GM21737 (cell line): ENCODE measurements around the gene KCNH1.

Experiments used
- ATAC-seq: cut with Tn5 transposase; IDR thresholded peaks from one replicate; pipeline ENCODE4 v1.9.1; 2021; ENCODE audit warnings: mild to moderate bottlenecking, moderate library complexity; ENCODE audit not compliant: unreplicated experiment

Gene KCNH1, protein sequence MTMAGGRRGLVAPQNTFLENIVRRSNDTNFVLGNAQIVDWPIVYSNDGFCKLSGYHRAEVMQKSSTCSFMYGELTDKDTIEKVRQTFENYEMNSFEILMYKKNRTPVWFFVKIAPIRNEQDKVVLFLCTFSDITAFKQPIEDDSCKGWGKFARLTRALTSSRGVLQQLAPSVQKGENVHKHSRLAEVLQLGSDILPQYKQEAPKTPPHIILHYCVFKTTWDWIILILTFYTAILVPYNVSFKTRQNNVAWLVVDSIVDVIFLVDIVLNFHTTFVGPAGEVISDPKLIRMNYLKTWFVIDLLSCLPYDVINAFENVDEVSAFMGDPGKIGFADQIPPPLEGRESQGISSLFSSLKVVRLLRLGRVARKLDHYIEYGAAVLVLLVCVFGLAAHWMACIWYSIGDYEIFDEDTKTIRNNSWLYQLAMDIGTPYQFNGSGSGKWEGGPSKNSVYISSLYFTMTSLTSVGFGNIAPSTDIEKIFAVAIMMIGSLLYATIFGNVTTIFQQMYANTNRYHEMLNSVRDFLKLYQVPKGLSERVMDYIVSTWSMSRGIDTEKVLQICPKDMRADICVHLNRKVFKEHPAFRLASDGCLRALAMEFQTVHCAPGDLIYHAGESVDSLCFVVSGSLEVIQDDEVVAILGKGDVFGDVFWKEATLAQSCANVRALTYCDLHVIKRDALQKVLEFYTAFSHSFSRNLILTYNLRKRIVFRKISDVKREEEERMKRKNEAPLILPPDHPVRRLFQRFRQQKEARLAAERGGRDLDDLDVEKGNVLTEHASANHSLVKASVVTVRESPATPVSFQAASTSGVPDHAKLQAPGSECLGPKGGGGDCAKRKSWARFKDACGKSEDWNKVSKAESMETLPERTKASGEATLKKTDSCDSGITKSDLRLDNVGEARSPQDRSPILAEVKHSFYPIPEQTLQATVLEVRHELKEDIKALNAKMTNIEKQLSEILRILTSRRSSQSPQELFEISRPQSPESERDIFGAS

DNA sequence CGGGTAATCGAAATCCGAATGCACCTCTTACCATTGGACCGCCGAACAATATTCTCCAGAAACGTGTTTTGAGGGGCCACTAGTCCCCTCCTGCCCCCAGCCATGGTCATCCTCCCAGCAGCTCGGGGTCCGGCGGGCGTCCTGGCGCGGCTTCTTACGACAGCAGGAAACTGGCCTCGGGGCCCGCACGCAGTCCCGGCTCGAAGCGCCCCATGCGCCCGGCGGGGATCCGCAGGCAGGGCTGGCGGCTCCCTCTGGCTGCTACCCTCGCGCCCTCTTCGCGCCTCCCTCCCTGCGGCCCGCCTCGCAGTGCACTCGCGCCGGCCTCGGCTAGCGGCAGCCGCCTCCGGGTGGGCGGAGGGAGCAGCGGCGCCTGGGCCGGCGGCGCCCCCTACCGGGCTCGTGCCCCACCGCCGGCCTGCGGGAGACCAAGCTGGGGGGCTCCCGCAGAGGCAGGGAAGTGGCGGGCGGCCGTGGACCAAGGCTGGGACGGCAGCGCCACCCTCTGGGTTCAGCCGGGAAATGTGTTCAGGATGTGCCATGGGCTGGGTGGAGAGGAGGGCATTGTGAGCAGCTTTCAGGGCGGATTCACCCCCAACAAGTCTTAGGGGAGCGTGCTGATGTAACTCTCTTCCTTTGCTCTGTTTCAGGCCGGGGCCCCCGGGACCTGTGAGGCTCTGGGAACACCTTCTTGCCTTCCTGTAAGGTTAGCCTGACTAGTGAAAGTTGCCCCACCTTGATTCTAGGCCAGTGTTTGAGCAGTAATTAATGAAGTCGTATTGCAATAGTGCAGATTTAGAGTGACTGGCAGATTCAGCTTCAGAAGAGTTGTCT, at the start of gene KCNH1:
KCNH1 (minus strand) TSS at position 313 of the 834 bp plus-strand sequence; CDS start at position 110, 203 bp downstream.
- ATAC-seq, result peak; percentile 83

DNA sequence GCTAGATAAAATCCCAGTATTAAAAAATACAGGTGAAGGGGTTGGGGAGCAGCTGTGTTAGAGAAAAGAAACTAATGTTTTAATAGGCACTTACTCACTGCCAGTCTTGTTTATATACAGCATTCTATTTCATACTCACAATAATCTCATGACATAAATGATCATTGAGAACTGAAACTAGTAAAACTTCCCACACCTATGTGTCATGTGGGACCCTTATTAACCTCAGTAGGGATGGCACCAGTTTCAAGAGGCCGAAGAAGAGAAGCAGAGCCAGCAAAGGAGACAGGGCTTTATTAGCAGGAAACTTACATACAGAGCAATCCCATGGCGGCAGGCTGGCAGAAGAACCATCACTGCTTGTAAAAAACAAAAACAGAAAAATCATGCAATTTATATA, 48.8 kb upstream of the KCNH1 start:
- no peak for ATAC-seq

DNA sequence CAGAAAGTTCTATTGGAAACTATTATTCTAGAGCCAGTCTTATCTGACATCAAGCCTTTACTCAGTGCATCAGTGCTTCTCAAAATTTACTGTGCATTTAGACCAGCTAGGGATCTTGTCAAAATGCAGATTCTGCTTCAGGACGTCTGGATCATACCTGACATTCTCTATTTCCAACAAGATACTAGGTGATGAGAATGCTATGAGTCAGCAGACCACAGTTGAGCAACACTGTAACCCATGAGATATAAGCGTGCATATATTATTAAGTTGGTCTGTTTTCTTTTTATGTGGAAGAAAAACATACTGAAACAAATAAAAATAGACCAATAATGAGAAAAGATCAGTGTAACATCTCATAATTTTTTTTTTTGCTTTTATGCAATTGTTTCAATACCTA, 40.4 kb upstream of the KCNH1 start:
- ATAC-seq, result no peak

DNA sequence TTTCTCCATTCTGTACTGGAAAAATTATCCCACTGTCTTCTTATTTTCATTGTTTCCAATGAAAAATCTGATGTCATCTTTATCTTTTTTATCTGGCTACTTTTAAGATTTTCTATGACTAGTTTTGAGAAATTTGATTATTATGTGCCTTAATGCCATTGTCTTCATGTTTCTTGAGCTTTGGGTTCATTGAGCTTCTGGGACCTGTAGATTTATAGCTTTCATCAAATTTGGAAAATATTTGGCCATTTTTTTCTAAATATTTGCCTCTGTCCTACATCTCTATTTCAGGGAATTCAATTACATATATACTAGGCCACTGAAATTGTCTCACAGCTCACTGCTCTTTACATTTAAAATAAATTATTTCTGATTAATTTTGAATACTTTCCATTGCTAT, 38.7 kb upstream of the KCNH1 start:
- ATAC-seq, result no peak

DNA sequence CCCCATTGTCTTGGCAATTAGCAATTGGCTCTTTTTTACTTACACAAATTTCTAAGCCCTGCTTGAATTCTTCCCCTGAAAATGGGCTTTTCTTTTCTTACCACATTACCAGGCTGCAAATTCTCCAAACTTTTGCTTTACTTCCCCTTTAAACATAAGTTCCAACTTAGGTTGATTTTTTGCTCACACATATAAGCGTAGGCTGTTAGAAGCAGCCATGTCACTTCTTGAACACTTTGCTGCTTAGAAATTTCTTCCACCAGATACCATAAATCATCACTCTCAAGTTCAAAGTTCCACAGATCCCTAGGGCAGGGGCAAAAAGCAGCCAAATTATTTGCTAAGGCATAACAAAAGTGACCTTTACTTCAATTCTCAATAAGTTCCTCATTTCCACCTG, 35.4 kb upstream of the KCNH1 start:
- no peak for ATAC-seq

DNA sequence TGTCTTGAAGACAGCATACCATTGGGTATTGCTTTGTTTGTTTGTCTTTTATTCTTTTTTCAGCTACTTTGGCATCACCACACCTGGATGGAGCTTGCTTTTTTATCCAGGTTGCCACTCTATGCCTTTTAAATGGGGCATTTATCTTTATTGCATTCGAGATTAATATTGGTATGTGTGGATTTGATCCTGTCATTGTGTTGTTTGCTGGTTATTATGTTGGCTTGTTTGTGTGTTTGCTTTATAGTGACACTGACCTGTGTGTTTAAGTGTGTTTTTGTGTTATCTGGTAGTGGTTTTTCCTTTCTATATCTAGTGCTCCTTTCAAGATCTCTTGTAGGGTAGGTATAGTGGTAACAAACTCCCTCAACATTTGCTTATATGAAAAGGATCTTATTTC, 24.9 kb upstream of the KCNH1 start:
- ATAC-seq, result no peak

DNA sequence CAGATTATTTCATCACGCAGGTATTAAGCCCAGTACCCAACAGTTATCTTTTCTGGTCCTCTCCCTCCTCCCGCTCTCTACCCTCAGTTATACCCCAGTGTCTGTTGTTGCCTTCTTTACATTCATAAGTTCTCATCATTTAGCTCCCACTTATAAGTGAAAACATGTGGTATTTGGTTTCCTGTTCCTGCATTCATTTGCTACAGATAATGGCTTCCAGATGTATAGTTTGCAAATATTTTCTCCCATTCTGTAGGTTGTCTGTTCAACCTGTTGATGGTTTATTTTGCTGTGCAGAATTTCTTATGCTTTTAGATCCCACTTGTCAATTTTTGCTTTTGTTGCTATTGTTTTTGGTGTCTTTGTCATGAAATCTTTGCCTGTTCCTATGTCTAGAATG, 21.1 kb upstream of the KCNH1 start:
- ATAC-seq, result no peak

DNA sequence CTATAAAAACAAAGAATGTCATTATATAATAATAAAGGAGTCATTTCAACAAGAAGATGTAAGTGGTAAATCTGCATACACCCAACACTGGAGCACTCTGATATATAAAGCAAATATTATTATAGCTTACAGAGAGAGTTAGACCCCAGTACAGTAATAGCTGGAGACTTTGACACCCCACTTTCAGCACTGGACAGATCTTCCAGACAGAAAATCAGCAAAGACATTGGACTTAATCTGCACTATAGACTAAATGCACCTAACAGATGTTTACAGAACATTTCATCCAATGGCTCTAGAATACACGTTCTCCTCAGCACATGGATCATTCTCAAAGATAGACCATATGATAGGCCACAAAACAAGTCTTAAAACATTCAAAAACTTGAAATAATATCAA, 20.0 kb upstream of the KCNH1 start:
- ATAC-seq, result no peak

DNA sequence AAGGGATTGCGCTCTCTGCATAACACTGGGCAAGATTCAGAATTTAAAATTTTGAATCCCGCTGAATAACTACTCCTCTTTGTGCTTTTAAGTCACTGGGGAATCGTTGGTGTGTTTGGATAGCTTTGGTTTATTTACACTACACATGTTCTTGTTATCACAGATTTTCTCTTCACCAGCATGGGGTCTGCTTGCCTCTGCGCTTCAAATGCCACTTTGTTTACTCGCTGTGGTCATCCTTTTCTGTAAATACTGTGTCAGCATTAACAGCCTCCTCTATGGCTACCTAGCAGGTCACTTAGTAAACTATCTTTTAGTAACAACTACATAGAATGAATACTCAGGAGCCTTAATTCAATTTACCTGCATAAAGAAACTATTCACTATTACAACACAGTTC, 14.4 kb upstream of the KCNH1 start:
- ATAC-seq, result no peak

DNA sequence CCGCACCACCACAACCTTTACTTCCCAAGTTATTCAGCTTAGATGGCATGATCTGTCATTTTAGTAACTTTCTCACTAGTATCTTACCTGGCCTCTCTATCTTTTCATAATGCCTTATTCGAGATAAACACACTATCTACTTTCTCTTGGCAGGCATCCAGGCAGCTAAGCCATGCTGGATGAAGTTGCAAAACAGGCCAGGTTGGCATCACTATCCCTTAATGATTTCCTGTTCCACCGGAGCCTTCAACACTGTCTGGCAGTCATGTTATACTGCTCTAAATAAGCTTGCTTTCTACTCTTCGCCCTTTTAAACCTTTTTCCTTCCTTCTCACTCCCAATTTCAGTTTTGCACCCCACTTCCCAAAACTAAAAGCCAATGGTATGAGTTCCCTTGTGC, 12.0 kb upstream of the KCNH1 start:
- no peak for ATAC-seq

DNA sequence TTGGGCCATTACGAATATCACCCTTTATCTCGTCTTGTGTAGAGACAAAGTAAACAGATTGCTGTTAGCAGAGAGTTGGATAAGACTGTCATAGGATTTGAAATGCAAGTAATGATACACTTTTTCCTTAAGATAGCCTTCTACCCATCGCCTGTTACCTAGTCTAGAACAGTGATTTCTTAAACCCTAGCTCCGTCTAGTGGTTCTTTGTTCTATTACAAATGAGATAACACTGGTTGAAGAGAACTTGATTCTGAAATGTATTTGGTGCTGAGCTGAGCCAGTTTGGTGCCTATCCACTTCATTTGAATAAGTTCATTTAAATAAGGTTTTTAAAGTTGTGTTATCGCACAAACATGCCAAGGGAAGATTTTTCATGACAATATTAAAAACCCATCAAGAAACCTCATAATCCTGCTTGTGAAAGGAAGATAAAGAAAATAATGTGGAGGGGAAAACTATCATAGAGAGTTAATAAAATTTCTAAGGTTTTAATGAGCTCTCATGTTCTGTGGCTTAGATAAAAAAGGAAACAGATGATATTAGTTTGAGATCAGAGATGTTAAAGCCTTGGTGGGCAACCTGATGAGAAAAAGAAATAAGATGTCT, 1.5 kb upstream of the KCNH1 start:
- no peak for ATAC-seq

DNA sequence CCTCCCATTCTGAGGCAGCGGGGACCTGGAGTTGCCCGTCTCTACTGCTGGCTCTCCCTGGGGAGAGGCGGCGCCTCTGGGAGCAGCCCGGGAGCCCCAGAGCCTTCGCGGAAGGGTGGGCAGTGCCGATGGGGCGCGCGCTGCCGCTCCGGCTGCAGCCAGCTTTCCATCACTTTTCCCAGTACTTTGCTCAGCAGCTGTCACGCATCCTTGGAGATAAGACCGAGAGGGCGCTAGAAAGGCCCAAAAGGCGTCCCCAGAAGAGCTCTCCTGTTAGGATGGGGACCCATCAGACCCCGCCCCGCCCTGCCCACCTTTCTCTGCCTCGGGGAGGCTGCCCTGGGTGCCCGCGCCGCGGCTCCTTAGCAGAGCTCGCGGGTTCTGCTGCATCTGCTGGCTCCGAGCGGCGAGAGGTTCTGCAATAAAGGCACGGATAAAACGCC, 534 bp downstream of the KCNH1 start:
- ATAC-seq, result no peak

DNA sequence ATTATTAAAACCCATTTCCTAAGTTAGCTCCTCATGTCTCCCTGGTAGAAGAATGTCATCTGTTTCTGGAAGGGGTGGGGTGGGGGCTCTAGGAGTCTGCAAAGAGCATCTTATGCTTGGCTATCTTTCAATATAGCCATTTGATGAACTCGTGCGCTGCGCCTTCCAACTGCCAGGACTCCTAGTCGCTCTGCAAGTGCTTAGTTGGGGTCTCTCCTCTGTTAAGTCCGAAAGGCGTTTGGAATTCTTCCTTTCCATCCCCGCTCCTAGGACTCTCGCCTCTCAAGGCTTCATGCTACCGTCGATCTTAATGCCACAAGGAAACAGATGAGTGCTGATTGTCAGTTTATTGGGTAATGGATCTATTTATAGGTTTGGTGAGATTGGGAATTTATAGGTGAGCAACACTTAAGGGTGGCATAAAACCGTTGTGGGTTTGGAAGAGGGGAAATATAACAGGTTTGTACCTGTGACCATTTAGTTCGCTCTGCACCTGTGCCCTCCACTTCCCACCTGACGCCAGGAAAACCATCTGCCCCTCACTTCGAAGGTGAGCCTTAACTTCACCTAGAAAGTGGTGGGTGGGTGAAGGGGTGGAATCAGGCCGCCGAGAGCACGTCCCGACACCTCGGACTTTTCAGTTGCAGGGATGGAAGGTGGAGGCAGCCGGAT, 1.1 kb downstream of the KCNH1 start:
- ATAC-seq, result no peak

DNA sequence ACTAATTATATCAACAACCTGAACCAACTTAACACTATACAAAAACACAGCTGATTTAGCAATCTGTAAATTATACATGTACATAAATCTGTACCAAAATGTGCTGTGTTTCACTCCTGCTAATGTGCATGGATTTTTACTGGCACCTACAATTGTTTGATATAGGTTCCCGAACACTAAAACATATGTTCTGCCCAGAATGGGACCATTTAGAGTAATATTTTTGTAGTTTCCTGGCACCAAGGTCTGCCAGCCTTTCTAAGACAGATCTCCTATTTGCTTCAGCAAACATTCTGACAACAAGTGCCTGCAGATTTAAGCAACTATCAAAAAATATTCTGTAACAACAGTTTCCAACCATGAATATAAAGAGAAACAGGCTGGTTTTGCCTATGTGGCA, 4.2 kb downstream of the KCNH1 start:
- ATAC-seq, result no peak

DNA sequence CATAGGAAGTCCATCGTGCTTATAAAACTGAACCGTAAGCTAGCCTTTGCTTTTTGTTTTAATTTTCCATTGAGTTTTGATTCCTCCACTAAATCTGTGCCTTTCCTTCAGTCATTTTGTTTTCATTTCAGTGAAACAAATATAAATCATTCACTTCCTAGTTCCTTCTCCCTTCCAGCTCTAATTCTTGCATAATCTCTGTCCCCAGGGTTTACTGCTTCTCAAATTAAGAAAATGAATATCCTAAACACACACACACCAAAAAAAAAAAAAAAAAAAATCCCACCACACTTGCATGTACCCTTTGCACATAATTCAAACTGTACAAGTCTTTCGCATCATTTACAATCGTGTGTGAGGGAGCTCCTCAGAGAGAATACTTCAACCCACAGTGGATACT, 6.8 kb downstream of the KCNH1 start:
- ATAC-seq, result no peak

DNA sequence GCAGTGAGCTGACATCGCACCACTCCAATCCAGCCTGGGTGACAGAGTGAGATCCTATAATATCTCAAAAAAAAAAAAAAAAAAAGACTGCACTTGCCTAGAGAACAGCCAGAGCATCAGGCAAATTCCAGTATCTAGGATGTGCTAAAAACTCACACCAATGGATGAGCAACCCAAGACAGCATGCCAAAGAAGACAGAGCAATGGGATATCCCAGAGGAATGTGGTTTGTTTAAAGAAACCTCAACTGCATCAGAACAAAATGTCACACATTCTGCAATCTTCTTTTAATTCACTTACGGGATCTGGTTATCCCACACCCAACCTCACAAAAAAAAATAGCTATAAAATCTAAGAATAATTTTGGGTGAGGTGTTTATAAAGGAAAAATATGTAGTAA, 7.3 kb downstream of the KCNH1 start:
- ATAC-seq, result no peak

DNA sequence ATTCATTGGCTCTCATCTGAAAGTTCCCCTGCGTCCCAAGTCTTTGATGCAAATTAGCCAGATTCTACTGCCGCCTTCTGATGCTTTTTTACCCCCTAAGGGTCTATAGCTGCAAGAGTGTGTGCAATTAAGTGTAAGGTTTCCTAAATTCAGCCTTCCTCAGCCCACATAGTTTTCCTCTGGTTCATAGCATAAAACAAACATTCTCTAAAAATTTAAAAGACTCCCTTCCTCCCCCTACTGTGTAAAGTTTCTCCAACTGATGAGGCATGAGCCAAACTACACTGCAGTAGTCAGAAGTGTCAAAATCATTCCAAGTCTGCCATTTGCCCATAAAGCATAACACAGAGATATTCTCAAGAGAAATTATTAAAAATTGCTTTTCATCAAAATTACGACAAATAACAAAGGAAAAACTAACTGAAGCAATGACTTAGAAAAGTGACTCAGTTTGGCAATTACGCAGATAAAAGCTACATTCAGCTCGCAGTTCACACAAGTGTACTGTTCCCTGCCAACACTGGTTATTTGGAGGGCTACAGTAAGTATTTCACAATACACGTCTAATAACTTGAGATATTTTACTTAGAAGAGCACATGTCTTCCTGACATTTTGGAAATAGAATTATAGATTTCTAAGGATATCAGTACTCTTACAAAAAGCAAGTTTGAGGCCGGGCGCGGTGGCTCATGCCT, 15.4 kb downstream of the KCNH1 start:
- no peak for ATAC-seq

DNA sequence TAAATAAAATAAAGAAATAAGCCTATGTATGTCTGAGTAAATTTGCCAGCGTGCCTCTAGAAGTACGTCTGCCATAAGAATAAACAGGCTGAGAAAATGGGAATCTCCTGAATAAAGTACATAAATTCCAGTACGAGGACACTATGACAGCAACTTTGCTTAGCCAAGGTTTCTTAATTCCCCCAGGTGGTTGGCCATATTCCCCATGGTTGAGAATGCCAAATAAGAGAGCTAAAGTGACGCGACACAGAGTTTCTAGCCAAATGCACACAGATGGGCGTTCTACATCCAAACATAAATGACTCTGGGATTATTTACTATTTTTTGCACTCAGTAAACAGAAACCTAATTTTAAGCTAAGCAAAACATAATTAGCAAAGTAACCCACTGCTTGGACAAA, 19.5 kb downstream of the KCNH1 start:
- no peak for ATAC-seq

DNA sequence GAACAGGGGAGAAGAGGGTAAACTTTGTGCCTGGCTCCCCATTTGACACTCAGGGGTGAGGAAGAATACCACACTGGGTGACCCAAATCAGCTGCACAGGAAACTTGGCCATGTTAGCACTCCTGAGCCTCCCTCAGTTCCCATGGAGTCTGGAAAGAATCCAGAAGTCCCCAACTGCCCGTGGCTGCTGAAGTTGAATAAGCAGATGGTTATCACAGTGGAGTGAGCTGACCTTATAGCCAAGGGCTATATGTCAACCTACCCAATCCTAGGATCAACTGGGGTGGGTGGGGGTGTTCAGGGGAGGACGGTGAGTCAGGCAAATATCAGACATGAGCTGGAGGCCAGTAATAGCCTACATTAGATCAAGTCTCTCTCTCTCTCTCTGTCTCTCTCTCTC, 20.4 kb downstream of the KCNH1 start:
- ATAC-seq, result no peak
